Measurements from ENCODE around the gene EML4.

- TF ChIP-seq CTCF (conservative IDR thresholded peaks at IDR 0.05) (no peak), EZH2 (IDR thresholded peaks at IDR 0.05; ENCODE audit: low read depth) (no peak)
Measured at GRCh38 chr2:42220566-42220965, 51.4 kb downstream of the EML4 start.
